A549 treated with AZD9567 at 1 μM for 4 hours (cell line): ENCODE data around the gene FGFR3. TPM values are rescaled to one million over a fixed set of nuclear protein-coding genes. Genes with fewer than 3 reads are reported as not detected.

Source experiments
- total RNA-seq: library from RNA; stranded (reverse); fragments of 200-300 nt; extraction: Qiagen RNA extraction; gene quantifications from 5 replicates; pipeline ENCODE4 v1.2.3, GENCODE V29; 2022; ENCODE audit not compliant: insufficient read depth

FGFR3 gene
- total RNA-seq: 1.9 to 3.6 TPM (median 3.3 TPM) in 5 replicates

GRCh38 chr4:1792832-1793495 is at the start of gene FGFR3:
Gene FGFR3 (plus strand): TSS chr4:1793293. CDS start chr4:1793935, 642 bp downstream.

GRCh38 chr4:1856071-1856942 is 63.2 kb downstream of the FGFR3 start, which contains the start of gene LETM1:
Gene LETM1 (minus strand): TSS chr4:1856156. CDS start chr4:1855950, 206 bp downstream.

Other genes with a start within 250 kb of the FGFR3 start
- gene FAM53A, start 109.0 kb upstream of the FGFR3 start, total RNA-seq: 0.60 to 1.1 TPM (median 0.81 TPM) in 4 of 5 replicates, not detected in the other
- 77.0 to 122 TPM (median 85.9 TPM) in 5 replicates for gene SLBP, start 81.0 kb upstream of the FGFR3 start, total RNA-seq
- 24.5 to 29.1 TPM (median 28.2 TPM) in 5 replicates for gene TMEM129, start 72.0 kb upstream of the FGFR3 start, total RNA-seq
- gene TACC3, start 71.8 kb upstream of the FGFR3 start, total RNA-seq: 79.1 to 91.0 TPM (median 86.7 TPM) in 5 replicates
- 21.3 to 31.8 TPM (median 31.0 TPM) in 5 replicates for gene LETM1, start 62.9 kb downstream of the FGFR3 start, total RNA-seq
- 35.1 to 44.9 TPM (median 43.7 TPM) in 5 replicates for gene NSD2, start 78.1 kb downstream of the FGFR3 start, total RNA-seq
- gene NELFA, start 215.7 kb downstream of the FGFR3 start, total RNA-seq: 18.7 to 24.4 TPM (median 23.5 TPM) in 5 replicates